HG03460 (cell line): ENCODE results near the gene TMEM145.

Source experiments
- ATAC-seq: cut with Tn5 transposase; IDR thresholded peaks from one replicate; pipeline ENCODE4 v1.9.1; 2021; ENCODE audit not compliant: unreplicated experiment

The TMEM145 gene

GRCh38 chr19:42277821-42278451, 35.2 kb upstream of the TMEM145 start:
- no peak for ATAC-seq

DNA sequence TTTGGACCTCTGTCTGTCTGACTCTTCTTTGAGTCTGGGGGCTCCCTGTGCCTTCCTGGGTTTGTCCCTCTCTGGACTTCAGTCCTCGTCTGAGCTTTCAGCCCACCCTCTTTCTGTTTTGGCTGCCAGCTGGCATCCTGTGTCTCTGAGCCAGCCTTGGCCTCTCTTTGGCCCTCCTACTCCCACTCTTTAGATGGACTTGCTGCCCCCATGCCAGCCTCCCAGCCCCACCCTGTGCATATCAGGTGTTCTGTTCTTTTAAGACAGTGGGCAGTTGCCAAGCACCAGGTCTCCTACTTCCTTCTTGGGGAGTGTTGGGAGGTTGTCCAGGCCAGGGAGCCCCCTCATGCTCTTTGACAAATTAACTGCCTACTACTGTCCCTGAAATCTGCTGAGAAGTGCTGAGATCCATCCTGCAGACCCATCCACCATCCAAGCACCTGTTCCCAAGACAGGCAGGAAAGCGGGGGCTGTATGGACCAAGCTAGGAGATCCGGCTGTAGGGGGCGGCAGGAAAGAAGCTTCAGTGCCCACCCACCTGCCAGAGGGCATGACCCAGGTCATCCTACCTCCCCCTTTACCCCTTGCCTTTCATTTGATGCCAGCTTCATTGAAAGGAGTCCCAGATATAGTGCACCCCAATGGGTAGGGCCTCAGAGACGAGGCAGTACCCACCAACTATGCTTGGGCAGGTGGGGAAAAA, 34.5 kb upstream of the TMEM145 start:
- no peak for ATAC-seq

GRCh38 chr19:42279155-42279901, 33.8 kb upstream of the TMEM145 start:
- no peak for ATAC-seq

GRCh38 chr19:42279902-42280814, 33.0 kb upstream of the TMEM145 start:
- ATAC-seq, result no peak

- ATAC-seq, result no peak
Observed at GRCh38 chr19:42280815-42281145, 32.3 kb upstream of the TMEM145 start.

DNA sequence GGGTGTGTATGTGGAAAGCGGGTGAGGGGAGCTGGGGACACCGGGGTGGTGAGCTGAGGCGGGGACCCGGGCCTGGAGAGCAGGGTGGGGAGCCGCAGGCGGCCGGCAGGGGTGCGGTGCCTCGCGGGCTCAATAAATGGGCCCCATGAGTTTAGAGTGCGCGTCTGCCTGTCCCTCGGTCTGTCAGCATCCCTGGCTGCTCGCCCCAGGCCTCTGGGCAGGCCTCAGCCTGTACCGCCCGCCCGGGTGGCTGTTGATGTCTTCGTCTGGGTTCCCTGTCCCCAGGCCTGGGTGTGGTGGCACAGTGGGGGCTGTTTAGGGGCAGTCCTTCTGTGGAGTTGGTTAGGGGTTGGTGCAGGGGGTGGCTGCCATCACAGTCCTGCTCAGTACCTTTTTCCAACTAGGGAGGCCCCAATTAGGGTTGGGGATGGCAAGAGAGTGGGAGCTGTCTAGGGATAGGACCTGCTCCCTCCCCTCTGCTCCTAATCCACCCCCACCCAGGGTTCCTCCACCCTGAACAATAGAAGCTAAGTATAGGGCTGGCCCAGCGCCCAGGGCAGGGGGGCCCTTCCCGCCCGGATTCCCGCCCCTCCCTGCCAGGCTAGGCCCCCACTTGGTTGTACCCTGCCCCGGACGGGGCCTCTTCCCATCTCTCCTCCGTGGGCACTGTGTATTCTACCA, 31.8 kb upstream of the TMEM145 start:
- ATAC-seq, result no peak

- no peak for ATAC-seq
Observed at GRCh38 chr19:42281827-42282762, 31.0 kb upstream of the TMEM145 start.

- no peak for ATAC-seq
Observed at GRCh38 chr19:42282819-42283187, 30.3 kb upstream of the TMEM145 start.

DNA sequence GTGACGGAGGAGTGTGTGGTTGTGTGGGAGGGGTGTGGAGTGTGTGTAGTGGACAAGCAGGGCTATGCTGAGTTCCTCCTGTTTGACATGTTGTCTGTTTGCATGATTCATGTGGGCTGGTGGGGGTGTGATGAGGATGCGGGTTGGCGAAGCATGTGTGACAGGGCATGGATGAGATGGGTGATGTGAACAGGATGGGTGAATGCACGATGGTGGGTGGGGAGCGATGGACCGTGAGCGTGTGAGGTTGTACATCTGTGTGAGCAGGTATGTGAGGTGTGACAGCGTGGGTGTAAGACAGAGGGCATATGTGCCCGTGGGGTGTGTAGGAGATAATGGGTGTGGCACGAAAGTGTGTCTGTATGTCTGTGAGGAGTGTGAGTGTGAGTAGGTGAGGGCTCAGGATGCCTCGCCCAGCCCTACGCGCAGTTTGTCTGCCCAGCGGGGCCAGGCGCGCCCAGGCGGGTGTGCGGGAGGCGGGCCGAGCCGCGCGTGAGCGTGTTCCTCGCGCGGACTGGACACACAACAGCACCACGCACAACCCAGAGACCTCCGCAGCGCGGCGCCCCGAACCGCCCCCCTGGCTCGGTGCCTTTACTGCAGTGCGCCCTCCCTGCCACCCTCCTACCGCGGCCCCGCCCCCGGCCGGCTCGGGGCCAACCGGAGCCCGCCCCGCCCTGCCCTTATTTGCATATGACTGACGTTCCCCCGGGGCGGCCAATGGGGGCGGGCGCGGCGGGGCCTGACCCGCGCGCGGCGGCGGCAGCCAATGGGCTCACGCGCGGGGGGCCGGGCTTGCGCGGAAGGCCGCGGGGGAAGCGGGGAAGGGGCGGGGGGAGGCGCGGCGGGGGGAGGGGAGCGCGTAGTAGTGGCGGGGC, 29.7 kb upstream of the TMEM145 start:
- peak; percentile 36 for ATAC-seq

DNA sequence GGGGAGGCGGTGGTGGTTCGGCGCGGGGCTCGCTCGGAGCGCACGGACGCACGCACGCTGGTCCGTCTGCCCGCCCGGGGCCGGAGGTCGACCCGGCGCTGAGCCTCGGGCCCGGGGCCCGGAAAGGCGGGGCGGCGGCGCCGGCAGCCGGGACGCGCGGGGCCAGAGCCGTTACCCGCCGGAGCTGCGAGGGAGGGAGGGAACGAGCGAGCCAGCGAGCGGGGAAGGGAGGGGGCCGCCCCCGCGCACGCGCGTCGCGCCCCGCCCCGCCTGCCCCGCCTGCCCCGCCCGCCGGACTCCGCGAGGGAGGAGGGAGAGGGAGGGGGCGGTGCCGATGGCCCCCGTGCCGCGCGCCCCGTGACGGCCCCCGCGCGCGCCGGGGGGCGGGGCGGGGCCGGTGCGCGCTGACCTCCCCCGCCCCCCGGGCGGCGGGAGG, 29.0 kb upstream of the TMEM145 start:
- ATAC-seq, result peak; percentile 23

DNA sequence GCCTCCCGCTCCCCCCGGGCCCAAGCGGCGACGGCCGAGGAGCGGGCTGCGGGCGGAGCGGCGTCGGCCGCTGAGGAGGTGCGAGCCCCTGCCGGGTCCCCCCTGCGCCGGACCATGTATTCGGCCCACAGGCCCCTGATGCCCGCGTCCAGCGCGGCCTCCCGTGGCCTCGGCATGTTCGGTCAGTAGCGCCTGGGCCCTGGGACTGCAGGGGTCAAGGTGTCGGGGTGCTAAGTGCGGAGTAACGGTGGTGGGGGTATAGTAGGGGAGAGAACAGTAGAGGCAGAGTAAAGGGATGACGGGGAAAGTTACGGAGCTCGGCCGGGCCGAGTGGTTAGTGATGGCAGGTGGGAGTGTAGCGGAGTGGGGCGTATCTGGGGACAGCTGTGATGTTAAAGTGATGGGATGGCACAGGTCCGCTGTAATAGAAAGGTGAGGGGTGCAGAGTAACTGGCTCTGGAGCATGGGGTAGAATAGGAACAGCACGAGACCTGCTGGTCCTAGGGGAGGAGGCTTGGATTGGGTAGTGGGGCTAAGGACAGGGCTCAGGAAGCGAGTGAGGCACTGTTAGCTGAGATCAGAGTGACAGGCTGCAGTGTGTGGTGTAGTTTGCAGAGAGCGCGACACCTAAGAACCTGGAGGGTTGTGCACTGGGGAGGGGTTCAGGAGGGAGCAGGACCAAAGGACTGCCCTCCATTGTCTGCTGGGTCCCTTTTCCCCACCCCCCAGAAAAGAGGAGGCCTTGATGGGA, 28.3 kb upstream of the TMEM145 start:
- peak; percentile 1 for ATAC-seq

GRCh38 chr19:42285541-42285941, 27.6 kb upstream of the TMEM145 start:
- ATAC-seq, result no peak

- no peak for ATAC-seq
Observed at GRCh38 chr19:42285988-42286348, 27.1 kb upstream of the TMEM145 start.

- ATAC-seq, result no peak
Observed at GRCh38 chr19:42286349-42287016, 26.6 kb upstream of the TMEM145 start.

DNA sequence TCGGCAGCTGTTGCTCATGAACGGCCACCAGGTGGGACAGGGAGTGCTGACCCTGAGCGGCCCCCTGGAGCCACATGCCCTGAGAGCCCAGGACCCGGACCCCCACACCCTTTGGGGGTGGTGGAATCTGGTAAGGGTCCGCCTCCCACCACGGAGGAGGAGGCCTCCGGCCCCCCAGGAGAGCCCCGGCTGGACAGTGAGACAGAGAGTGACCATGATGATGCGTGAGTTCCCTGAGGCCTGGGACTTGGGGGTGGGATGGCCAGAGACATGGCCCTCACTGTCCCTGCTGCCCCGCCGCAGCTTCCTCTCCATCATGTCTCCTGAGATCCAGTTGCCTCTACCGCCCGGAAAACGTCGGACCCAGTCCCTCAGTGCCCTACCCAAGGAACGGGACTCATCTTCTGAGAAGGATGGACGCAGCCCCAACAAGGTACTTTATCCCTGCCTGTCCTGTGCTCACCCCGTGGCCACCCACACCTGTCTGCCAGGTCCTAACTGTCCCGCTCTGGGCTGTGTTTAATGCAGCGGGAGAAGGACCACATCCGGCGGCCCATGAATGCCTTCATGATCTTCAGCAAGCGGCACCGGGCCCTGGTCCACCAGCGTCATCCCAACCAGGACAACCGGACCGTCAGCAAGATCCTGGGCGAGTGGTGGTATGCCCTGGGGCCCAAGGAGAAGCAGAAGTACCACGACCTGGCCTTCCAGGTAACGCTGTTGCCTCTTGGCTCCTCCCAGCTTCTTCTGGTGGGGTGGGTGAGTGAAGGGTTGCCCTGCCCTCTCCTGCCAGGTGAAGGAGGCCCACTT, 25.9 kb upstream of the TMEM145 start:
- ATAC-seq, result no peak

DNA sequence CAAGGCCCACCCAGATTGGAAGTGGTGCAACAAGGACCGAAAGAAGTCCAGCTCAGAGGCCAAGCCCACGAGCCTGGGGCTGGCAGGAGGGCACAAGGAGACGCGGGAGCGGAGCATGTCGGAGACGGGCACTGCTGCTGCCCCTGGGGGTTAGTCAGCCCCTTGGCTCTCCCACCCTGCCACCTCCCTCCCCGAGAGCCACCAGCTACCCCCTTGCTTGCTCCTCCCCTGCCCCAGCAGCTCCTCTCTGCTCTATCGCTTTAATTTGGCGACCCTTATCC, 25.3 kb upstream of the TMEM145 start:
- no peak for ATAC-seq

- no peak for ATAC-seq
Observed at GRCh38 chr19:42288387-42288786, 24.7 kb upstream of the TMEM145 start.
